Stimulated activated CD8-positive, alpha-beta memory T cell treated with anti-CD3 and anti-CD28 coated beads, Interleukin-15, amount 100 ng/mL, for 48 hours (primary cell): ENCODE results near the gene RAD18.
A peak's percentile ranks its signal among the peaks of the same experiment; 100 is the strongest.

Experiments
- DNase-seq, 2 donors: peaks; one replicate each; pipeline ENCODE4 v3.0.0-alpha.2; 2020; ENCODE audit warnings: low read depth in 2 of 2

The RAD18 gene

DNA sequence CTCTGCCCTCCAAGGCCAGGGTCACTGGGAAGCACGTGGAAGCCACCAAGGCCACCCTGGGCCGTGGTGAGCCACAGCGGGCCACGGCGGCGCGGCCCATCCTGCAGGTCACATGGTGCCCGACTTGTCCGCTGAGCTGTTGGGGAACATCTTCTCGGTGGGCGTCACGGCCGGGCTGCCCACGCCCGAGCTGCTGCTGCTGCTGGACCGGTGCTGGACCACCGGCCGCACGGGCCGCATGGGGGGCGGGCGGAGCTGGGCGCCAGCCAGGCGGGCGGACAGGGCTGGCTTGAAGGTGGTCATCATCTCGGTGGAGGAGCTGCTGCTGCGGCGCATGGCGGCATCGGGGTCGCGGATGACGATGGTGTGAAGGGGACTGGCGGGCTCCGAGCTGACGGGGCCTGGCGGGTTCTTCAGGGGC is 22.1 kb upstream of the RAD18 start:
- no peak for DNase-seq

DNA sequence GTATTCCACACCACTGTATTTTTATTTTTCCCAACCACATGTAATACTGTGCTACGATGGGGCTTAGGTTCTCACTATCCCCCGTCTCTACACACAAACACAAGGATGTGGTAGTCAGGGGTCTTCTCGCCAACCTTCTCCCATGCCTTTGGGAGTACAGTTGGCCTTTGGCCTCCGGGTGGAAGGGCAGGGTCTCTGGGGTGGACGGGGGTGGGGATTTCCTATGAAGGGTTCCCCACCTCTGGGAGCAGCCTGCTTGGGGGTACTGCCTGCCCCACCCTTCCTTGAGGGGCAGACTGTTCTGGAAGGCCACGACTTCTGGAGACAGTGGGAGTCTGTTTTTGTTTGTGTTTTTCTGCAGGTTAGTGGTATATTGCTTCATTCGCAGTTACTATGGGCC is 21.3 kb upstream of the RAD18 start:
- no peak for DNase-seq

DNA sequence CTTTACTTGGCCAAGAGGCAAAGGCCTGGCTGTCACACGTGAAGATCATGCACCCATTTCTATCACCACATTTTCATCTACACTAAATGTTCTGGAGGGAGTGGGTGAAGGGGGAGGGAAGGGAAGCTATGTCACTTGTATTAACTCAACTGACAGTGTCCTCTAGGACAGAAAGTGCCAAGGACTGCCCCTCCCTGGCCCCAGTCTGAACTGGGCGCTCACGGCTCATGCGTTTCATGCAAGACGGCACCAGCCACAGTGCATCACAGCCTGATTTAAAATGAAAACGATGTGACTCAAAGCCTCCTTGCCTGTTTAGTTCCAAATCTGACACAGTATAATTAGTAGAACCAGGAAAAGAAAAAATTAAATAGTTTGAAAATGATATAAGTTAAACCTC is 20.8 kb upstream of the RAD18 start:
- DNase-seq = no peak

DNA sequence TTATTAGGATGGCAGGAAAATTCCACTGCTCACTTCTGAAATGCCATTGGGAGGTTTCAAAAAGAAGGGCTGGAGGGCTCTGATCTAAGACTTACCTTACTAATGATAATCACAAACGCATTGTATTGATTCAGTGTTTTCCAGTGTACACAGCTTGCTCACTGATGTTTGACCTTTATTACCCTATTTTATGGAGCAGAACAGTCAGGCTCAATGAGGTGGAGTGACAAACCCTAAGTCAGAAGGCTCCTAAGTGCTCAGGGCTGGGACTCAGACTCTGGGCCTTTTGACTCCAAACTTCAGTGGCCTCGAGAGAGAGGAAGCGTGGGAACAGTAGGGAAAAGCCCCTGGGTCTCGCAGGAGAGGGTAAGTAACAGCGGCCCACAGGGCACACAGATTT is 20.3 kb upstream of the RAD18 start:
- no peak for DNase-seq

DNA sequence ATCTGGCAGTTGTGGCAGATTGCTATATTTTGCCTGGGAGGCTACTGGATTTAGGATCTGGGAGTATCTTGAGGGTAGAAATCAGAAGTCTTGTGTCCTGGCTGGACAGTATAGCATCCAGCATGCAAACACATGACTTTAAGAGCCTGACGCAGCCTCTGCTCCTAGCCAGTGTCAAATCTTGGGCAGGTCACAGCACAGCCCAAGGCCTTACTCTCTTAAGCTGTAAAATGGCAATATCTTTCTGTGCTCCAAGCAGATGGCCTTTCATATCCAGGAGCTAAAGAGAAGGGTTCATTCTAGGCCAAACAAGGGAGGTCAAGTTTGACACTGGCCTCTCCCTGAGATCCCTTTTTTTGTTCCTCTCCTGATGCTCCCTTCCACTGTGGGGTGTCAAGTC is 19.8 kb upstream of the RAD18 start:
- DNase-seq = no peak

DNA sequence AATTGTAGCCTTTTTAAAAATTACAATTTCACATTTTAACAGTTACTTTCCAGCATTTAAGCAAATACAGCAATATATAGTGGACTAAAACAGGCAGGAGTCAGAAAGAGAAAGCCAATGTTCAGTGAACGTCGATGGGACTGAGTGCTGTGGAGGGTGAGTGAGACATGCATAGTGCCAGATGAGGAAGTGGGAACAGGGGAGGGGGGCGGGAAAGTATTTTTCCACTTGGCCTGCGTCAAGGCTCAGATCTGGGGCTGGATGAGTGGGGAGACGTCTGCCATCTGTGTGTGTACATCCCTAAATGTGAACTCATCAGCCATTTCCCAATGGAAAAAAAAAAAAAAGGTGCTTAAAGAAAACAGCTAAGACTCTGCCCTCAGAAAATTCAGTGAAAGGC is 19.2 kb upstream of the RAD18 start:
- DNase-seq = no peak

DNA sequence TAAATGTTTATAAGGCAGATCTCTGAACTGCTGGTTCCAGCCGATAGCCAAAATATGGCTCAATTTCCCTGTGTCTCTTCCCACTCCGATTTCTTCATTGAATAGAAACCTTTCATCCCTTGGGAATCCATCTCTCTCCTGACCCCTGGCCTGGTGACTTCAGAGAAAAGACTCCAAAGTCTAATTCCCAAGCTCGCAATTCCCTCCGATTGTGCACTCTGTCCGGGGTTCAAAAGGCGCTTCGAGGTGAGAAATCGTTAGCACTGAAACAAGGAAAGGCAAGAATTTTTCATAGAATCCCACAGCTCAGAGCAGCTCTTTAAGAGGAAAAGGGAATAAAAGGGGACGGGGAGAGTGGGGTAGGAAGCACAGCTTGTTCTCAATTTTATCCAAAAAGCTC is 18.4 kb upstream of the RAD18 start:
- DNase-seq = no peak

GRCh38 chr3:8981296-8981695 is 18.0 kb upstream of the RAD18 start:
- no peak for DNase-seq

DNA sequence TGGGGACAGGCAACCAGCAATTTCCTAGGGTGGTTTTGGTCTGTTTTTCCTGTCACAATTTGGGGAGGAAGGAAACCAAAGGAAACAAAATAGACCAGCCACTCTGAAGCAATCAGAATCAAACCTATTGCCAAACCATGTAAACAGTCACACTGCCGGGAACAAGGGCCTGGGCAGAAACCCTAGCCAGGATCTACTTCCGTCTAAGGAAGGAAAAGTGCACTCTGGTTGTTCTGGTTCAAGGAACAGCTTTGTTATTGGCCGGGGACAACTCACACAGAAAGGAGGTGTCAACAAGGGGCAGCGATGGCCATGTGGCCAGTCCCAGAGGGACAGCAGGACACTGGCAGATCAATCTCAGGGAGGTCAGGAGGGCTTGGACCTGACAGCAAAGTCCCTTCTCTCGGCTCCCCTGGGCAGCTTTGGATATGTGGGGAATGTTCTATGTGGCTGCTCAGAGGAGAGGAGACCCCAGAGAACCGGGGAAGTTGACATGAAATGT is 17.5 kb upstream of the RAD18 start:
- no peak for DNase-seq

DNA sequence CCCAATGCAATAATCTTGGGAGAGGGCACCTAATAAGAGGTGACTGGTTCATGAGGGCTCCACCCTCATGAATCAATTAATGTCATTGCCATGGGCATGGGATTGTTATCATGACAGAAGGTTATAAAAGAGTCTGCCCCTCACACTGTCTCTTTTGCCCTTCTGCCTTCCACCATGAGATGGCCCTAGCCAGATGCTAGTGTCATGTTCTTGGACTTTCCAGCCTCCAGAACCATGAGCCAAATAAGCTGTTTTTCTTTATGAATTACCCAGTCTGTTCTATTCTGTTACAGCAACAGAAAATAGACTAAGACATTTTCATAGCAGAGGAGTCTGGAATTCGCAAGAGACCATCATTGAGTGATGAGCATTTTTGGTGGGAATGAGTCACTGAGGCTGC is 16.0 kb upstream of the RAD18 start:
- no peak for DNase-seq

- DNase-seq = no peak
Observed at GRCh38 chr3:8978551-8978950, 15.3 kb upstream of the RAD18 start.

DNA sequence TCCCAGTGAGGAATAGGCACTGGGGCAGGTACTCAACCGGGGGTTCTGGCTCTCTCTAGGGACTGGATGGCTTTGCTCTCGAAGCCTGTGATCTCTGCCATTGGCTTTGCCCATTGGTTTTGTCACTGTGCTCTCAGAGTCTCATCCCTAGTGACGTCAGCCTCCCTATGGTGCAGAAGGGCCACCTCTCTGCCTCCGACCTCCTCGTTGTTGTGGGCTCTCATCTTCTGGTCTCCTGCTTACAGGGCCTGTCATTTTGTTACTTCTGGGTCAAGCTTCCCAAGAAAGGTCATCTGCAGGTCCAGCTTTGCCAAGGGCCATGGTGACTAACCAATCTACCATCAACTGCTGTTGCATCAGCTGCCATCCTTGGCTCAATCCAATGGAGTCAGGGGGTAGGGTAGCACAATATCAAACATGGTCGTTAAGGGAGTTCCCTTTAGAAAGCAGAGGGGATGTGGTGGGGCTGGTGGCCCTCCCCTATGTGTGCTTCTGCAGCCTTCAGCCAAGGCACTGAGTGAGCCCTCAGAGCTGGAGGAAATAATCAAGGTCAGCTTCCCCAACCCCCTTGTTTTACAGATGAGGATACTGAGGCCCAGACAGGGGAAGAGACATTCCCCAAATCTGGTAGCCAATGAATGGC is 13.4 kb upstream of the RAD18 start:
- no peak for DNase-seq

DNA sequence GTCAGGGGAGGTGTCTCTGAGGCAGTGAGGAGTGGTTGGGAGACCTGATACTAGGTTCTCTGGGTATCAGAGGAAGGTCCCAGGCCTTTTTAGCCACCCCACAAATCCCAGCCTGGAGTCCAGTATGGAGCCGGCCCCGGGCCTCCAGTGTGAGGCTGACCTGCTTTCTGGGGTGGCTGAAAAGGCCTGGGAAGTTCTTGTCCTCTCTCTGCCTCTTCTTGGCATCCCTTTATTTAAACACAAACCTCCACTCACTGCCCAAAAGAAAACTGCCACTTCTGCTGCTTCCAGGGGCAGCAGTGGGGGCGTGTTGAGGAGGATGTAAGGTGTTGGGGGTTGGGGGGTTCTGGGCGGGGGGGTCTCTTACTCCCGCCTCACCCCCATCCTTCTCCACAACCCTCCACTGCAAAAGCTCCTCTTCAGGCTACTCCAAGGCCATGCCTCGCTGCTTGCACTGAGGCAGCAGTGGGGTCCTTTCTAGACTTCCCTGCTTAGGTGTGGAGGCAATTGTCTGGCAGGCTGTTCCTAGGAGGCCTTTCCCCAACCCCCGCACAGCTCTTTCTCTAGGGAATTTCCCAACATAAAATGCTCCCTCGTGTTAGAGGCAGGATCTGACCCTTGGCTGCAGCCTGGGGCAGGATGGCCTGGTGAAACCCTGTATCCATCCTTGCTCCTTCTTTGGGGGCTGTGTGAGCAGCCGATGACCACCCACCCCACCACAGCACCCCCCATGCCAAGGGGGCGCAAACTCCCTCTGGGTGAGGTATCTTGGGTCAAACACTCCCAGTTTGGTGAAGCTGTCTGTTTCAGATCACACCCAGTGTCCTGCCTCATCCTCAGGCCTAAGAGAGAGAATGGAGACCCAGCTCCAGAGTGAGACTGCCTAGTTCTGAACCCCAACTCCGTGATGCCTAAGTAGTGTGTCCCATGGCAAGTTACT is 12.1 kb upstream of the RAD18 start:
- DNase-seq = no peak

DNA sequence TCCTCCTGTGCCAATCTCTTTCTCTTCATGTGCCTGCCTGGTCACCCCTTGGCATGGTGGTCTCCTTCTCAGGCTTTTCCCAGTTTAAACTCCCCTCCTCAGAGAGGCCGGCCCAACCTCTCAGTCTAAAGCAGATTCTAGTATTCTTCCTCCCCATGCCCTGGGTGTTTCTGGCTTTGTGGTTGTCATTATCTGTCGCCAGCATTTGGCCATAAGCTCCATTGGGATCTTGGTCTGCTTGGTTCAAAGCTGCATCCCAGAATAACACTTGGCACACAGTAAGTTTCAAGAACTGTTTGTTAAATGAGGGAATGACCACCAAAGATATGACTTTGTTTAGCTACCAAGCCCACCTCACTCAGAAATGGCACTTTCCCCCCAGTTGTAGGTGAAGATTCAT is 11.2 kb upstream of the RAD18 start:
- no peak for DNase-seq

- DNase-seq = no peak
Observed at GRCh38 chr3:8972639-8973038, 9.4 kb upstream of the RAD18 start.

- peak; percentile 25 to 42 for DNase-seq
Observed at GRCh38 chr3:8970971-8971589, 7.8 kb upstream of the RAD18 start.

DNA sequence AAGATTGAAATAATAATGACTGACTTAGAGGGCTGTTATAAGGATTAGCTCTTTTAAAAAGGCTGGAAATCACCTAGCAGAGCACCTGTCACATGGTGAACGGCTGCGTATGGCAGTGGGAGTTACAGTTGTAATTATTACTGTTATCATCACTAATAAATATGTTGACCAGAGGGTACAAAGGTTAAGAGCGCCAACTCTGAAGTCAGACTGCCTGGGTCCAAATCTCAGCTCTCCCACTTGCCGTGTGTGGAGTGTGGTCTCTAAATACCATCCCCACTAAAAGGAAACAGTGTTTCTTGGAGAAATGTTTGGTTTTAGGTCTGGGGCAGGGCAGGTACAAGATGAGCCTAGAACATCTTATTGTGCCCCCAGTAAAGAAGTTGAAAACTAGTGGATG is 6.0 kb upstream of the RAD18 start:
- no peak for DNase-seq

GRCh38 chr3:8968375-8968882 is 5.2 kb upstream of the RAD18 start:
- DNase-seq = no peak

GRCh38 chr3:8967553-8967952 is 4.3 kb upstream of the RAD18 start:
- DNase-seq = no peak

DNA sequence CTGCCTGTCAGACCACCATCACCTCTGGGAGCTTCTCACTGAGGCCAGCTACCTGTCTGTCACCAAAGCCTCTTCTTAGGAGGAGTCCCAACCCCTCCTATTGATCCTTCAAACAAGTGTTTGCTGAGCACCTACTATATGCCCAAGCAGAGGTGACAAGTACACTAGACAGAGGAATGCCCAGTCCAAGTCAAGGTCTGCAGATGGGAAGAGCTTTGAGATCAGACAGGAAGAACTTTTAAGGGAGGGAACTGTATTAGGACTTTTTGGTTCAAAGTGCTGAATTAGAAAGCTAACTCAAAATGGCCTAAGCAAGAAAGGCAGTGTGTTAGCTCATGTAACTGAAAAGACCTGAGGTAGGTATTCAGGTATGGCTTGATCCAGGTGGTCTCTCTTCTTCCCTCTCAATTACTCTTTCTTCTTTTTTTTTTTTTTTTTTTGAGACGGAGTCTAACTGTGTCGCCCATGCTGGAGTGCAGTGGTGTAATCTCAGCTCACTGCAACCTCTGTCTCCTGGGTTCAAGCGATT is 3.6 kb upstream of the RAD18 start:
- DNase-seq = no peak

- DNase-seq = no peak
Observed at GRCh38 chr3:8966150-8966819, 3.0 kb upstream of the RAD18 start.
